GM12801 (cell line): ENCODE measurements around the gene IL3.

ENCODE experiments used
- CTCF ChIP-seq: IDR thresholded peaks from one replicate; pipeline ENCODE4 v1.5.1; 2011; ENCODE audit warnings: control low read depth; ENCODE audit not compliant: insufficient read length; ENCODE audit errors: extremely low read depth

The IL3 gene

GRCh38 chr5:132016721-132017250 lies 43.7 kb upstream of the IL3 start:
- no peak for TF ChIP-seq CTCF

GRCh38 chr5:132017316-132017715 lies 43.1 kb upstream of the IL3 start:
- TF ChIP-seq CTCF: no peak

- TF ChIP-seq CTCF: no peak
Measured at GRCh38 chr5:132017738-132018625, 42.5 kb upstream of the IL3 start.

- TF ChIP-seq CTCF: no peak
Measured at GRCh38 chr5:132019337-132019736, 41.1 kb upstream of the IL3 start.

GRCh38 chr5:132019857-132020555 lies 40.4 kb upstream of the IL3 start:
- no peak for TF ChIP-seq CTCF

GRCh38 chr5:132020568-132021339 lies 39.7 kb upstream of the IL3 start:
- no peak for TF ChIP-seq CTCF

GRCh38 chr5:132021654-132022053 lies 38.8 kb upstream of the IL3 start:
- no peak for TF ChIP-seq CTCF
